Heart right ventricle (tissue), 16 donors: Measurements from ENCODE around the gene PAPPA. TPM values are rescaled to one million over a fixed set of nuclear protein-coding genes. Genes with fewer than 3 reads are reported as not detected.

Experiments
- ATAC-seq, 8 donors: fragments of 200-7000 bp; cut with Tn5 transposase; one replicate each; pipeline ENCODE4 v1.9.1; 2020; ENCODE audit warnings: mild to moderate bottlenecking in 8 of 8, moderate library complexity in 8 of 8, moderate number of reproducible peaks in 1 of 8
- DNase-seq, 2 donors: peaks; one replicate each; pipeline ENCODE4 v3.0.0-alpha.2; 2020
- H3K27ac ChIP-seq, 10 donors: fragments of 200-600 bp; sonication (generic) in 2 of 10; one replicate each; pipeline versions ENCODE4 v1.5.0 to v1.8.0; 2020 to 2022; ENCODE audit warnings: mild to moderate bottlenecking in 3 of 10
- H3K27me3 ChIP-seq, 7 donors: fragments of 200-600 bp; one replicate each; pipeline ENCODE4 v1.8.0; 2021 to 2022; ENCODE audit warnings: mild to moderate bottlenecking in 2 of 7
- H3K36me3 ChIP-seq, 9 donors: fragments of 200-600 bp; sonication (generic) in 1 of 9; one replicate each; pipeline versions ENCODE4 v1.5.0 to v1.8.0; 2020 to 2022; ENCODE audit warnings: mild to moderate bottlenecking in 2 of 9
- H3K4me1 ChIP-seq, 9 donors: fragments of 200-600 bp; sonication (generic) in 1 of 9; one replicate each; pipeline versions ENCODE4 v1.5.0 to v1.8.0; 2020 to 2022; ENCODE audit warnings: mild to moderate bottlenecking in 4 of 9
- H3K4me3 ChIP-seq, 10 donors: fragments of 200-600 bp; sonication (generic) in 2 of 10; one replicate each; pipeline versions ENCODE4 v1.5.0 to v1.8.0; 2020 to 2022; ENCODE audit warnings: mild to moderate bottlenecking in 7 of 10, moderate library complexity in 2 of 10
- H3K9me3 ChIP-seq, 11 donors: fragments of 200-600 bp in 10 of 11; sonication (generic) in 2 of 11; one replicate each; pipeline versions ENCODE4 v1.5.0 to v1.8.0; 2013 to 2022; ENCODE audit warnings: mild to moderate bottlenecking in 2 of 11, control low read depth in 1 of 11, moderate library complexity in 1 of 11
- WGBS, 2 donors: extraction: QIAGEN DNeasy Blood & Tissue Kit; methylation state at CpG; one replicate each; pipeline ENCODE4 v1.1.7; 2013; ENCODE audit warnings: inconsistent platforms in 1 of 2; 5-methylcytosine and 5-hydroxymethylcytosine counted together
- intact Hi-C, 10 donors: fragments of 100-400 bp; cut with DNase I; formaldehyde crosslinking; loops; one replicate each; pipeline versions ENCODE4 v1.11.1 to v1.14.2; 2022
- polyA plus RNA-seq, 2 donors: library from polyadenylated mRNA; stranded (reverse); fragments of 200-250 nt; gene quantifications; one replicate each; pipeline ENCODE4 v1.2.3, GENCODE V29; 2013
- total RNA-seq, 10 donors: library from RNA; stranded (reverse); fragmentation: NEBNext Ultra II Directional in 3 of 10; extraction: Animal tissue kit (Norgen Biotek cat#: 25700) in 3 of 10; gene quantifications; one replicate each; pipeline versions ENCODE4 v1.2.1 to v1.2.4, GENCODE V29; 2021 to 2023
- TF ChIP-seq, protein P1 (sequence below), 9 donors: fragments of 200-600 bp; sonication (generic) in 2 of 9; IDR thresholded peaks; one replicate each; pipeline versions ENCODE4 v1.5.0 to v1.8.0; 2021 to 2022; ENCODE audit warnings: antibody characterized with exemption in 9 of 9, mild to moderate bottlenecking in 5 of 9, moderate library complexity in 1 of 9
- donor health status: Arrhythmogenic right ventricular cardiomyopathy.
- donor health status: ischemic (EF 13 %, LVEDD 7.1; RV severe dilation, severe dysfunction).
- donor health status: healthy with polysubstance abuse.
- donor health status: DM: no; HTN: yes; CAD: no.
- donor health status: DM: no; HTN: no; CAD: no.
- donor health status: ischemic (EF 25% LVEDD 6.9; RV normal size, moderate dysfunction).
- donor health status: ischemic (EF 25% LVEDD 5.7; RV mildly dilated, moderate dysfunction).
- donor health status: healthy.
- donor health status: DM: yes; HTN: yes; CAD: no.
- donor health status: Ischemic cardiomyopathy.
- donor health status: ischemic (EF 35%, LVEDD 5.7; RV mildly dilated, moderate dysfunction).
- donor health status: nonischemic (EF 11% LVEDD 7.7; RV severe dilation, severe dysfunction).
- donor health status: DM: yes; HTN: yes; CAD: no.
- donor health status: PGD.
- donor health status: ischemic (EF 29% LVEDD 5.4; RV normal size, mild dysfunction).
- donor health status: nonischemic (EF 23%, LVEDD 6.1; RV moderate dilation, normal function).

The PAPPA gene
- total and polyA plus RNA-seq, 12 donors: 0.15 to 3.4 (median 1.2) TPM

DNA sequence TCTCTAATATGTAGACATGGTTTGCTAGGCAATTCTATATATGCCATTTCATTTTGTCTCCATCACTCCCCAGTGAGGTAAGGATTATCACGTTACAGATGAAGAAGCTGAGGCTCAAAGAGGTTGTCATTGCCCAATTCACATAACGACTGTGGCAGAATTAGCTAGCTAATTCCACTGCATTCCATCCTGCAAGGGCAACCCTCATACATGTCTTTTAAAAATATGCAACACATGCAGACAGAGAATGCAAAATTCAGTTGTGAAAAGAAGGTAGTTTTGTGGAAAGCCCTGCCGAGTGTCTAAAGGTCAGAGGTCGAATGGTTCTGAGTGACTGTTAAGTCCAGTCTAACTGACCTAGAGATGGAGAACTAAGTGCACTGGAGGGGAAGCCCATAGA, 219.2 kb downstream of the PAPPA start:
- Histone ChIP-seq H3K4me3 (no peak overlapping the region), H3K27ac (no peak overlapping the region), H3K27me3 (no peaks in the 10 kb centered on the region), H3K9me3 (no peaks in the 10 kb centered on the region), H3K36me3 (no peaks in the 10 kb centered on the region), H3K4me1 (peaks cover 0 to 6% (median 0%) of the 10 kb centered on the region in 9 donors)
- ATAC-seq (no peak), DNase-seq (no peak)
- 87 to 88% methylated on average over 4 of the region's 4 CpGs for WGBS, 2 donors
- TF ChIP-seq, protein P1, sequence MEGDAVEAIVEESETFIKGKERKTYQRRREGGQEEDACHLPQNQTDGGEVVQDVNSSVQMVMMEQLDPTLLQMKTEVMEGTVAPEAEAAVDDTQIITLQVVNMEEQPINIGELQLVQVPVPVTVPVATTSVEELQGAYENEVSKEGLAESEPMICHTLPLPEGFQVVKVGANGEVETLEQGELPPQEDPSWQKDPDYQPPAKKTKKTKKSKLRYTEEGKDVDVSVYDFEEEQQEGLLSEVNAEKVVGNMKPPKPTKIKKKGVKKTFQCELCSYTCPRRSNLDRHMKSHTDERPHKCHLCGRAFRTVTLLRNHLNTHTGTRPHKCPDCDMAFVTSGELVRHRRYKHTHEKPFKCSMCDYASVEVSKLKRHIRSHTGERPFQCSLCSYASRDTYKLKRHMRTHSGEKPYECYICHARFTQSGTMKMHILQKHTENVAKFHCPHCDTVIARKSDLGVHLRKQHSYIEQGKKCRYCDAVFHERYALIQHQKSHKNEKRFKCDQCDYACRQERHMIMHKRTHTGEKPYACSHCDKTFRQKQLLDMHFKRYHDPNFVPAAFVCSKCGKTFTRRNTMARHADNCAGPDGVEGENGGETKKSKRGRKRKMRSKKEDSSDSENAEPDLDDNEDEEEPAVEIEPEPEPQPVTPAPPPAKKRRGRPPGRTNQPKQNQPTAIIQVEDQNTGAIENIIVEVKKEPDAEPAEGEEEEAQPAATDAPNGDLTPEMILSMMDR (IDR thresholded peaks at IDR 0.05): no peak
- intact Hi-C loops: no loop called here

DNA sequence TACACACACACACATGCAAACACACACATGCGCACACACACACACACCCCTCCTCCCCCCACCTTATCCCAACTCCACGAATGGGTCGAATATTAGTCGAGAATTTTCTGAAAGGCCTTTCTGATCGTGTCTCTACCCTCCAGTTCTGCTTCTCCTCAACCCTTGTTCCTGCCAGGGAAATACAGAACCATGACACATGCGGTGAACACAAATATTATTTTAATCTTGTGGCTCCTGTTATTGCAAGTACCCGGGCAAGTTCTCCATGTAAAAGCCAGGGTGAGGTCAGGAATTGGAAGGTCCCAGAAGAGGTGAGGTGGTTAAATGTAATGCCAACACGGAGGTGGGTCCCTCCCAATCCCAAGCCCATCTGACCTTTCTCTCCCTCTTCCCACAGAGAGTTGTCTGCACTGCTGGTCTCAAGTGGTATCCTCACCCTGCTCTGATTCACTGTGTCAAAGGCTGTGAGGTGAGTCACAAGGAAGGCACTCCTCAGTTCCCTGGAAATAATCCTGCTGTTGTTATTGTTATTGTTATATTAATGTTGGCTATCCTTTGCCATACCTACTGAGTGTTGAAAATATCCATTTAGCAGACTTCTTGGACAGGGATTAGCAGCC, 223.7 kb downstream of the PAPPA start:
- Histone ChIP-seq H3K36me3 (no peaks in the 10 kb centered on the region), H3K4me3 (no peak overlapping the region), H3K27me3 (no peaks in the 10 kb centered on the region), H3K9me3 (no peaks in the 10 kb centered on the region), H3K4me1 (peaks cover 0 to 7% (median 0%) of the 10 kb centered on the region in 9 donors), H3K27ac (no peak overlapping the region)
- intact Hi-C loops: no loop called here
- WGBS, 2 donors: 73% methylated on average over 8 of the region's 8 CpGs
- no peak for DNase-seq
- peak in 2 of 8 donors; percentile 52 to 77 for ATAC-seq
- TF ChIP-seq, protein P1 (IDR thresholded peaks at IDR 0.05): no peak

DNA sequence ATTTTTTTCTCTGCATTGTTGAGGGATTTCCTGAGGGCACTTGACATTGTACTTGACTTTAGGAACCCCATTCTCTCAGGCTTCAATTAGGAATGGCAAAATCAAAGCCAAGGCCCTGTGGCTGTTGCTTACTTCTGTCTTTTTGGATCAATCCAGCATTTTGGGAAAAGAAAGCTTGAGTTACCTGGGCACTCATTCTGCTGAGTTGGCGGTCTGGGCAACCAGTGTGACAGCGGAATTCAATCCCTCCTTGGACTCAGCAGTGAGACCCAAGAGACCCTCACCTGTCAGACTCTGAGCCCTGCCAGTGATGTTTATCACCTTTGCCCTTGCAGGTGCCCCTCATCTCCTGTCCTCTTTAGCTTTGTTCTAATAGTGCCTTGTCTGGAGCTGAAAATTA, 225.3 kb downstream of the PAPPA start:
- Histone ChIP-seq H3K27ac (no peak overlapping the region), H3K4me1 (peaks cover 0 to 7% (median 0%) of the 10 kb centered on the region in 9 donors), H3K36me3 (no peaks in the 10 kb centered on the region), H3K4me3 (no peak overlapping the region), H3K9me3 (no peaks in the 10 kb centered on the region), H3K27me3 (no peaks in the 10 kb centered on the region)
- DNase-seq (no peak), ATAC-seq (no peak)
- TF ChIP-seq, protein P1 (IDR thresholded peaks at IDR 0.05): no peak
- WGBS, 2 donors: 96 to 100% methylated on average over 2 of the region's 2 CpGs
- intact Hi-C loops: no loop called here

DNA sequence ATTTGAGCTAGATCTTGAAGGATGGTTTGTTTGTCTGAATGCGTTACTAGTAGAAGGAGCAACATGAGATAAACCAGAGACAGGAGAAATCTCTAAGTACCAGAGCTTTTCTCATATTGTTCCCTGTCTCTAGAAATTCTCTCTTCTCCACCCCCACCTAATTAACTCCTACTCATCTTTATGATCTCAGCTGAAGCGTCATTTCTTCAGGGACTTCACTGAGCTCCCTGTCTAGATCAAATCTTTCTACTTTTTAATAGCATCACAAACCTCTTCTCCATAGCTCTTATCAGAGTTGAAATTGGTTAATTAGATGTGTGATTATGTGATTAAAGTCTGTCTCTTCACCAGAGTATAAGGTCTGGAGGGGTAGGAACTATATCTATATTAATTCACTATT, 226.2 kb downstream of the PAPPA start:
- intact Hi-C loops: no loop called here
- H3K9me3 ChIP-seq: no peaks in the 10 kb centered on the region
- no peaks in the 10 kb centered on the region for H3K27me3 ChIP-seq
- TF ChIP-seq, protein P1 (IDR thresholded peaks at IDR 0.05): no peak
- H3K4me1 ChIP-seq: peaks cover 0 to 7% (median 0%) of the 10 kb centered on the region in 9 donors
- DNase-seq (no peak), ATAC-seq (no peak)
- H3K36me3 ChIP-seq: no peaks in the 10 kb centered on the region
- no peak overlapping the region for H3K27ac ChIP-seq
- no peak overlapping the region for H3K4me3 ChIP-seq
- 91 to 92% methylated on average over 2 of the region's 2 CpGs for WGBS, 2 donors
